GM12878 (cell line): ENCODE data around the gene SFT2D1. TPM values are rescaled to one million over a fixed set of nuclear protein-coding genes. Genes with fewer than 3 reads are reported as not detected.

Source experiments
- ATAC-seq: fragments of 200-7000 bp; cut with Tn5 transposase; 3 replicates; pipeline ENCODE4 v1.9.1; 2020; ENCODE audit warnings: mild to moderate bottlenecking, moderate library complexity
- BruUV-seq: library from RNA; stranded (reverse); fragments of 400-500 nt; replicated peaks from 2 replicates; lab custom pipeline; 2021; lab: Mats Ljungman, UMichigan
- CTCF ChIA-PET: fragments of 300-600 bp; sonication (Branson Sonifier 250); formaldehyde crosslinking; extraction: SDS; loops from one replicate; lab custom pipeline; 2021; ENCODE audit warnings: inconsistent platforms; lab: Yijun Ruan, JAX
- POLR2A ChIA-PET: fragments of 350-600 bp; formaldehyde crosslinking; extraction: SDS; loops from one replicate; lab custom pipeline; 2021; ENCODE audit warnings: inconsistent platforms; lab: Charles Lee
- RAD21 ChIA-PET: fragments of 300-600 bp; sonication (Branson Sonifier 250); formaldehyde crosslinking; loops from one replicate; lab custom pipeline; 2023; ENCODE audit warnings: antibody characterized with exemption; ENCODE audit not compliant: unreplicated experiment; lab: Charles Lee
- SMC1A ChIA-PET: fragments of 300-600 bp; sonication (Branson Sonifier 250); formaldehyde crosslinking; loops from one replicate; lab custom pipeline; 2023; ENCODE audit not compliant: unreplicated experiment, uncharacterized antibody; lab: Charles Lee
- DNase-seq: peaks from one replicate; pipeline ENCODE4 v3.0.0-alpha.2; 2011; ENCODE audit warnings: low read depth, low spot score
- FAIRE-seq: peaks from 3 replicates; lab custom pipeline; 2011; peaks lifted over from hg19 to GRCh38; lab: Jason Lieb, UNC
- H2AFZ ChIP-seq: 2 replicates; pipeline ENCODE4 v1.6.0; 2011; ENCODE audit warnings: low read depth, low read length, control low read depth; ENCODE audit not compliant: control insufficient read depth
- H3K27ac ChIP-seq: 2 replicates; pipeline ENCODE4 v1.5.1; 2011; ENCODE audit warnings: control low read depth; ENCODE audit not compliant: control insufficient read depth, insufficient read depth
- H3K27me3 ChIP-seq, 2 experiments: replicated peaks in 1 of 2; 2 replicates each; pipeline versions ENCODE4 v1.6.0 to v1.6.1; 2011; ENCODE audit warnings: low read length in 1 of 2; ENCODE audit not compliant: control insufficient read depth in 2 of 2, insufficient read depth in 2 of 2
- H3K36me3 ChIP-seq, 2 experiments: 2 replicates each; pipeline ENCODE4 v1.5.1; 2011; ENCODE audit warnings: low read length in 1 of 2; ENCODE audit not compliant: control insufficient read depth in 2 of 2, insufficient read depth in 2 of 2
- H3K4me1 ChIP-seq: 2 replicates; pipeline ENCODE4 v1.6.1; 2011; ENCODE audit warnings: mild to moderate bottlenecking, low read length, moderate library complexity, mixed read lengths; ENCODE audit not compliant: control insufficient read depth, insufficient read depth
- H3K4me2 ChIP-seq: 2 replicates; pipeline ENCODE4 v1.6.0; 2011; ENCODE audit warnings: control low read depth; ENCODE audit not compliant: control insufficient read depth, insufficient read depth
- H3K4me3 ChIP-seq: fragments of 200-600 bp; sonication (generic); 2 replicates; pipeline ENCODE4 v1.5.1; 2016
- H3K79me2 ChIP-seq: 2 replicates; pipeline ENCODE4 v1.6.0; 2011; ENCODE audit warnings: low read length; ENCODE audit not compliant: control insufficient read depth, insufficient read depth
- H3K9ac ChIP-seq: 2 replicates; pipeline ENCODE4 v1.8.0; 2011; ENCODE audit warnings: low read length, control low read depth, mixed read lengths; ENCODE audit not compliant: control insufficient read depth, insufficient read depth
- H3K9me3 ChIP-seq: replicated peaks from 3 replicates; pipeline ENCODE4 v1.5.1; 2011; ENCODE audit warnings: mild to moderate bottlenecking, low read length; ENCODE audit not compliant: control insufficient read depth, insufficient read depth
- H4K20me1 ChIP-seq: 2 replicates; pipeline ENCODE4 v1.6.0; 2011; ENCODE audit not compliant: control insufficient read depth, insufficient read depth
- EGR1 ChIP-seq, 2 experiments: IDR thresholded peaks; 1 replicate in 1 of 2; 2 replicates in 1 of 2; pipeline ENCODE4 v1.6.1; 2011 to 2012; ENCODE audit warnings: low read depth in 2 of 2, low read length in 2 of 2, borderline replicate concordance in 1 of 2, mild to moderate bottlenecking in 1 of 2, moderate library complexity in 1 of 2
- MLLT1 ChIP-seq: fragments of 450-650 bp; IDR thresholded peaks from 2 replicates; pipeline ENCODE4 v1.6.1; 2016; ENCODE audit warnings: mild to moderate bottlenecking
- POLR2A ChIP-seq: IDR thresholded peaks from 2 replicates; pipeline ENCODE4 v1.6.1; 2011; ENCODE audit warnings: low read depth, mild to moderate bottlenecking, low read length
- POLR2AphosphoS2 ChIP-seq: IDR thresholded peaks from 2 replicates; pipeline ENCODE4 v1.6.1; 2011; ENCODE audit warnings: low read depth, mild to moderate bottlenecking, low read length, improper control_type of control experiment, moderate library complexity
- POLR2AphosphoS5 ChIP-seq: IDR thresholded peaks from 2 replicates; pipeline ENCODE4 v1.6.1; 2011; ENCODE audit warnings: mild to moderate bottlenecking, low read length, inconsistent platforms
- POU2F2 ChIP-seq: IDR thresholded peaks from 3 replicates; pipeline ENCODE4 v1.6.1; 2011; ENCODE audit warnings: low read depth, mild to moderate bottlenecking, low read length, borderline replicate concordance
- RAD51 ChIP-seq: fragments of 450-650 bp; IDR thresholded peaks from 2 replicates; pipeline ENCODE4 v1.6.1; 2016; ENCODE audit warnings: moderate library complexity, mild to moderate bottlenecking, inconsistent platforms
- ZBED1 ChIP-seq: IDR thresholded peaks from 2 replicates; pipeline ENCODE4 v1.6.1; 2016; ENCODE audit warnings: borderline replicate concordance
- WGBS: methylation state at CpG from one replicate; pipeline ENCODE4 v1.1.6; 2016; ENCODE audit warnings: low lambda C conversion rate; ENCODE audit not compliant: insufficient replicate concordance, insufficient coverage; ENCODE audit errors: missing lambda C conversion rate; 5-methylcytosine and 5-hydroxymethylcytosine counted together
- in situ Hi-C: fragments of 300-500 bp; cut with MboI; formaldehyde crosslinking; loops from 9 replicates; pipeline ENCODE4 v1.14.3; 2018; ENCODE audit warnings: mixed read lengths
- intact Hi-C: fragments of 100-400 bp; cut with micrococcal nuclease; formaldehyde crosslinking; loops from one replicate; pipeline ENCODE4 v1.14.2; 2022; ENCODE audit not compliant: unreplicated experiment
- polyA plus RNA-seq, 11 experiments: library from polyadenylated mRNA; depleted of rRNA in 4 of 11; unstranded in 6 of 11; stranded (reverse) in 5 of 11; fragments of >200 nt; fragmentation: Nextera tagmentation in 4 of 11; fragmentation: Illumina TruSeq in 1 of 11; extraction: Ambion mirVana in 4 of 11; extraction: Trizol in 1 of 11; gene quantifications; 1 replicate in 1 of 11; 2 replicates in 10 of 11; pipeline versions ENCODE4 v1.2.1 to v1.2.3, GENCODE V29; 2011 to 2016; ENCODE audit warnings: inconsistent platforms in 2 of 11, missing spikeins in 2 of 11, low read depth in 1 of 11
- total RNA-seq, 4 experiments: library from RNA; depleted of rRNA in 3 of 4; stranded (reverse); fragments of >200 nt in 3 of 4; fragmentation: Illumina TruSeq in 1 of 4; extraction: Trizol in 1 of 4; gene quantifications; 2 replicates each; pipeline versions ENCODE4 v1.2.1 to v1.2.3, GENCODE V29; 2013 to 2021
- TF ChIP-seq, protein P1 (sequence below): fragments of 450-650 bp; formaldehyde crosslinking; IDR thresholded peaks from 2 replicates; pipeline ENCODE4 v1.4.0; 2020; ENCODE audit warnings: mild to moderate bottlenecking, moderate library complexity

SFT2D1 gene
- total and polyA plus RNA-seq, 10 of the 15 experiments (the other 5 are each of a cell fraction or from before 2014, with no cell fraction given): 69.5 to 281 (median 124) TPM

DNA sequence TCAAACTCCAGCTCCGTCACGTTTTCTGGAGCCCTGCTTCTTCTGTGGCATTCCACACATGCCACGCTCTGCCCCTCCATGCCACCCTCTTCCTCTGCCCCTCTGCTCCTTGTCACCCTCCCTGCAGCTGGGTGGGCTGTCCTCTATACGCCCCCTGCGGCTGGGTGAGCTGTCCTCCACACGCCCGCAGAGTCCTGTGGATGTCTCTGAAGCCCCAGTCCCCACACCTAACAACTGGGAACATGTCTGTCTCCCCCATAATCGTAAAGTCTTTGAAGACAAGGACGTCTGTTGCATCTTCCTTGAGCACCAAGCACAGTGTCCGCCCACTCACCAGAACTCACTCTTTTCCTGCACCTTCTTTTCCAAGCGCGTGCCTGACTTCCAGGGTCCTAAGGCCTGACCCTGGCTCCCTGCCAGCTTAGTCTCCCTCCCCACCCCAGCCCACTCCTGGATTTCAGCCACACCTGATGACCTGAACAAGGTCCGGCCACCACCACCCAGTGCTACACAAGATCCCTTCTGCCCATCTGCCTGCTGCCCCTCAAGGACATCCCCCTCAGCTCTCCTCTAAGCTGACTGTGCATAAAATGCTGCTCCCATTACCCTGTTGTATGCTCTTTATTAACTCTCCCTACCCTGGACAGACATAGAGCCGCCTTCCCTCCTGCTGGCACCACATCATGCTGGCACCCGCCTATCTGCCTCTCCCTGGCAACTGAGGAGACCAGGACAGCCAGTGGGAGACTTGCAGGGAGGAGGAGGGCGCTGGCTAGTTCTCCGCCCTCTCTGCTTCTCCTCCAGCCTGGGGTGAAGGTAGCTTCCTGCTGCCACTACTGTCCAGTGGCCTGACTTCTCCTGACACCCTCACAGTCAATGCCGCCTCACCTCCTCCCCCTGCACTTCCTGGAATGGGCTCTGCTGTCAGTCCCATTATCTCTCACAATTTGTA is 23.4 kb downstream of the SFT2D1 start:
- Histone ChIP-seq H4K20me1 (no peaks in the 10 kb centered on the region), H2AFZ (no peak overlapping the region), H3K4me1 (no peaks in the 10 kb centered on the region), H3K4me2 (no peak overlapping the region), H3K79me2 (no peaks in the 10 kb centered on the region), H3K4me3 (no peak overlapping the region)
- no TSS peak for BruUV-seq
- FAIRE-seq: no peak
- ATAC-seq: peak; percentile 28
- no peak for DNase-seq
- intact Hi-C loops: no loop called here
- CTCF ChIA-PET: interaction anchor here (0.9 to 5.0 kb wide), 8 partner anchors 8 to 85 kb away, joined by 3 to 45 read pairs (median 6); partner anchors contain the start of gene PRR18
- SMC1A ChIA-PET: interaction anchor here (0.9 to 2.9 kb wide), 4 partner anchors 10 to 82 kb away, joined by 3 to 16 read pairs (median 4); no protein-coding TSS in a partner anchor
- POLR2A ChIA-PET: interaction anchor here (0.7 to 1.0 kb wide), 3 partner anchors 62 to 73 kb away, joined by 3 to 10 read pairs (median 3); no protein-coding TSS in a partner anchor
- RAD21 ChIA-PET: interaction anchor here (0.7 to 3.5 kb wide), 2 partner anchors 62 to 73 kb away, joined by 4 to 17 read pairs; no protein-coding TSS in a partner anchor
- TF ChIP-seq MLLT1 (no peak), POLR2AphosphoS5 (peak; percentile 60; the same call in 1 of the 2 replicates), POLR2A (peak; percentile 65), EGR1 (IDR thresholded peaks at IDR 0.05; ENCODE audit: borderline replicate concordance in 1 of 2, low read depth in 2 of 2, low read length in 2 of 2) (0 out of 3 replicates have a peak, but pooled peaks of 1 of the 2 experiments have one; percentile 5), ZBED1 (peak; percentile 19; the same call in 1 of the 2 replicates), POU2F2 (peak; percentile 20; the same call in 1 of the 3 replicates), POLR2AphosphoS2 (peak; percentile 69), RAD51 (no peak)
- TF ChIP-seq, protein P1, sequence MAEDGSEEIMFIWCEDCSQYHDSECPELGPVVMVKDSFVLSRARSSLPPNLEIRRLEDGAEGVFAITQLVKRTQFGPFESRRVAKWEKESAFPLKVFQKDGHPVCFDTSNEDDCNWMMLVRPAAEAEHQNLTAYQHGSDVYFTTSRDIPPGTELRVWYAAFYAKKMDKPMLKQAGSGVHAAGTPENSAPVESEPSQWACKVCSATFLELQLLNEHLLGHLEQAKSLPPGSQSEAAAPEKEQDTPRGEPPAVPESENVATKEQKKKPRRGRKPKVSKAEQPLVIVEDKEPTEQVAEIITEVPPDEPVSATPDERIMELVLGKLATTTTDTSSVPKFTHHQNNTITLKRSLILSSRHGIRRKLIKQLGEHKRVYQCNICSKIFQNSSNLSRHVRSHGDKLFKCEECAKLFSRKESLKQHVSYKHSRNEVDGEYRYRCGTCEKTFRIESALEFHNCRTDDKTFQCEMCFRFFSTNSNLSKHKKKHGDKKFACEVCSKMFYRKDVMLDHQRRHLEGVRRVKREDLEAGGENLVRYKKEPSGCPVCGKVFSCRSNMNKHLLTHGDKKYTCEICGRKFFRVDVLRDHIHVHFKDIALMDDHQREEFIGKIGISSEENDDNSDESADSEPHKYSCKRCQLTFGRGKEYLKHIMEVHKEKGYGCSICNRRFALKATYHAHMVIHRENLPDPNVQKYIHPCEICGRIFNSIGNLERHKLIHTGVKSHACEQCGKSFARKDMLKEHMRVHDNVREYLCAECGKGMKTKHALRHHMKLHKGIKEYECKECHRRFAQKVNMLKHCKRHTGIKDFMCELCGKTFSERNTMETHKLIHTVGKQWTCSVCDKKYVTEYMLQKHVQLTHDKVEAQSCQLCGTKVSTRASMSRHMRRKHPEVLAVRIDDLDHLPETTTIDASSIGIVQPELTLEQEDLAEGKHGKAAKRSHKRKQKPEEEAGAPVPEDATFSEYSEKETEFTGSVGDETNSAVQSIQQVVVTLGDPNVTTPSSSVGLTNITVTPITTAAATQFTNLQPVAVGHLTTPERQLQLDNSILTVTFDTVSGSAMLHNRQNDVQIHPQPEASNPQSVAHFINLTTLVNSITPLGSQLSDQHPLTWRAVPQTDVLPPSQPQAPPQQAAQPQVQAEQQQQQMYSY (CRISPR knock-in tag): 0 out of 2 replicates have a peak, but pooled peaks have one; percentile 19
- TF ChIP-seq, all 136 proteins: peak for 7
- peaks cover 0 to 19% of the 10 kb centered on the region in 2 experiments for H3K36me3 ChIP-seq
- H3K9me3 ChIP-seq: no peaks in the 10 kb centered on the region
- no peak overlapping the region for H3K27ac ChIP-seq
- WGBS: 84% methylated on average over 18 of the region's 18 CpGs
- in situ Hi-C loops: no loop called here
- no peak overlapping the region for H3K9ac ChIP-seq
- H3K27me3 ChIP-seq: no peaks in the 10 kb centered on the region
